ENCODE results near the gene SEMA4B. TPM values are rescaled to one million over a fixed set of nuclear protein-coding genes. Genes with fewer than 3 reads are reported as not detected.
"Not testable (repeated sequence)": the region's sequence is repeated elsewhere in the genome, so short reads cannot be mapped to it uniquely, and the experiment has no call there.

The SEMA4B gene
- total RNA-seq: 21.2 TPM
- long read RNA-seq, partial matches to known transcripts: 9 of 27 reads
- long read RNA-seq, other reads (novel, unspliced or antisense): 14 of 27 reads

- intact Hi-C loops (cut with DNase I): no loop called here
- DNase-seq (ENCODE audit: low spot score): peak; percentile 92
Measured at GRCh38 chr15:90201130-90201943, at the start of gene SEMA4B. TSS of gene SEMA4B (plus strand) at chr15:90201330. CDS start at chr15:90201579, 249 bp downstream.

DNA sequence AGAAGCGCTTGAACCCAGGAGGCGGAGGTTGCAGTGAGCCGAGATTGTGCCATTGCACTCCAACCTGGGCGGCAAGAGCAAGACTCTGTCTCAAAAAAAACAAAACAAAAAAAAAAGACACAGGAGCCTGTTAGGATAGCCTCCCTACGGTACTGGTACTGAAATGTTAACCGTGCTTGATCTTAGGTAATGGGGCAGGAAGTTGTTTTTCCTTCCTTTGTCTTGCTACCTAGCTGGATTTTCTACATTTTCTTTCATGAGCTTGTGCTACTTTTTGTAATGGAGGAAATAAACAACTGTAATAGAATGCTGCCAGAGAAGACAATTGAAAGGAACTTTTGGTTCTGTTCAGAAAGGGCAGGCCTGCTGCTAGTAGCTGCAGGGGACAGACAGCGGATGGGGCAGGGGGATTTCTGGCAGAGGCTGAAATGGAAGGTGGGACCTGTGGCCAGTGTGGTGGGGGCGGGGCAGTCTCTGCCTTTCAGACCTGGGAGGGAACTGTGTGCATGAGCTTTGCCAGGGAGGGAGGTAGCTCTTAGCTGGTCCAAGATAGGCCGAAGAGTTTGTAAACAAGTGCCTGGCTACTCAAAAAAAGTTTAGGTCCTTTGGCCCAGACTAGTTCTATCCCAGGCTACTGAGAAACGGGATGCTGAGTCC lies 49.0 kb upstream of the SEMA4B start:
- no peak for DNase-seq (ENCODE audit: low spot score)
- intact Hi-C loops (cut with DNase I): no loop called here

DNA sequence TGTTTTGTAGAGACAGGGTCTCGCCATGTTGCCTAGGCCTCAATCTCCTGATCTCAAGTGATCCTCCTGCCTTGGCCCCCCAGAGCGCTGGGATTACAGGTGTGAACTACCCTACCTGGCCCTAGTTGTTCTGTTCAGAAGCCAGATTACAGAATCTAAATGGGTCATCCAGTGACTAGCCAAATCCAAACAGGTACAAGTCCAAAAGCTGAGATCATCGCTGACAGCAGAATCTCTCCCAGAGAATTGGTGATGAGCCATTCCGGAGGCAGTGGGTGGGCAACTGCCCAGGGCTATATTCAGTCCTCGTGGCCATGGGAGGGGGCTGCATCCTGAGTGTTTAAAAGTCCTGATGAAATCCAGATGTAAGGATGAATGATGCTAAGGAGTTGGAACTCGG lies 47.5 kb upstream of the SEMA4B start:
- DNase-seq (ENCODE audit: low spot score): no peak
- intact Hi-C loops (cut with DNase I): no loop called here

DNA sequence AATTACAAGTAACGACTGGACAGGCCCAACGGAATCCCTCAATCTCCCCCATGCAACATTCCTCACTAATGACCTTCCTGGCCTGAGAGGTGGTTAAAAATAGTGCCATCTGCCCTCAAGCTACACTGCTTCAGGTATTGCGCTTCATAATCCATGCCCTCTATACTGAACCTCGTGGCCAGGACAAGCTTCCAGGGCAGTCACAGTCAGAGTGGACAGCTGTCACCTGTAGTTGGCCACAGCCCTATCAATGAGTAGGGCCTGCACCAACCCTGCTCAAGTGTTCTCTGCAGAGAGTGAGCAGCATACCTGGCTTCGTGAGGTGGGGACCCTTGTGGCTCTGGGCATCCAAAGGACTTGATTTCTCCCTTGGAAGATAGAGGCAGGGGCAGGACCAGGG lies 46.9 kb upstream of the SEMA4B start:
- no peak for DNase-seq (ENCODE audit: low spot score)
- intact Hi-C loops (cut with DNase I): no loop called here

- DNase-seq (ENCODE audit: low spot score): no peak
- intact Hi-C loops (cut with DNase I): no loop called here
Measured at GRCh38 chr15:90154861-90155626, 46.1 kb upstream of the SEMA4B start.

DNA sequence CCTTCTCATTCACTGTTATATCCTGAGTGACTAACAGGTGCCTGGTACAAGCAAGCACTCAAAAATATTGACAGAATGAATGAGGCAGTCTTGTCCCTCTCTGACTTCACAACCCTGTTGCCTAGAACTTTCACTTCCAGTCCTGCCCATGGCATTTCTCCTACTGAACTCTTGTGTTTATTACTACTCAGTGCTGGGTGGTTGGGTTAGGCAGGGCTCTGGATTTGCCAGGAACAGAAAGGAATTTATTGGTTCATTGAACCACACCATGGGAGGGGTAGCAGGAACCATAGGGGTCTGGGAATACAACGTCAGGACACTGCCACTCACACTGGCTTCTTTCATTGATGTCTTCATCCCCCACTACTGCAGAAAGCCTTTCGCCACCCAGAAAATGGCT lies 41.9 kb upstream of the SEMA4B start:
- DNase-seq (ENCODE audit: low spot score): no peak
- intact Hi-C loops (cut with DNase I): no loop called here

DNA sequence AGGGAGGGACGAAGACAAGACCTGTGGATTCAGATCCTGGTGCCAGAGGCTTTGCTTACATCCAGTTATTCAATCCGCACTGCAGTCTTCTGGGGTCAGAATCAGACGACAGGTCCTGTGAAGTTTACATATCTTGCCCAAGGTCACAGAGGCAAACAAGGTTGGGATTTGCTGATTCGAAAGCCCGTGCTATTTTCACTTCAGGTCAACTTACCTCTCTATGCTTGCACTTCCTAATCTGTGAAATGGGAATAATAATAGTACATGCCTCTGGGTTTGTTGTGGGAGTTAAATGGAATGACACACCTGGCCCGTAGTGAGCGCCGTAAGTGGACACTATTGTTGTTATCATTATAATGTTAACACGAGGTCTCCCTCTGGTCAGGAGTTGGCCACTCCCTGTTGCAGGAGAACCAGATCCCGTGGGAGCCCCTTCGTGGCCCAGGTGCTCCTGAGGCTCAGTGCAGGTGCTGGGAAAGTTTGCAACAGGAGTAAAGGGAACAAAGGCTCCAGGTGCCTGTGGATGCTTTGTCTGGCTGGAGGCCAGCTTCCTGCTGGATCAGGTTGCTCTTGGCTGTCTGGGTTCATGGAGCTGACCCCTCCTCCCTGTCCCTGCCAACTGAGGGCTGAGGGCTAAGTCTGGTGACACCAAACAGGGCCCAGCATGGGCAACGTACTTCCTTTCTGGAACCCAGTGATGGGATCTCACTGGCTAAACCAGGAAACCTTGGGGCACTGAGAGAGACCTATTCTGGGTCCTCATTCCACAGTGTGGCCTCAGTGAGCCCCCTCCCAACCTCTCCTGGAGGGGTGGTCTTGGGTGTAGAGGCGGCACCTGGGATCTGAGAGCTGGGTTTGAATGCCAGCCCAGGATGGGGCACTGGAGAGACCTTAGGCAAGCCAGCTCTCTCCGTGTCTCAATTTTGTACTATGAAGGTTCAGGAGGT lies 40.1 kb upstream of the SEMA4B start:
- DNase-seq (ENCODE audit: low spot score): no peak
- intact Hi-C loops (cut with DNase I): no loop called here

GRCh38 chr15:90161950-90162361 lies 39.2 kb upstream of the SEMA4B start:
- no peak for DNase-seq (ENCODE audit: low spot score)
- intact Hi-C loops (cut with DNase I): no loop called here

DNA sequence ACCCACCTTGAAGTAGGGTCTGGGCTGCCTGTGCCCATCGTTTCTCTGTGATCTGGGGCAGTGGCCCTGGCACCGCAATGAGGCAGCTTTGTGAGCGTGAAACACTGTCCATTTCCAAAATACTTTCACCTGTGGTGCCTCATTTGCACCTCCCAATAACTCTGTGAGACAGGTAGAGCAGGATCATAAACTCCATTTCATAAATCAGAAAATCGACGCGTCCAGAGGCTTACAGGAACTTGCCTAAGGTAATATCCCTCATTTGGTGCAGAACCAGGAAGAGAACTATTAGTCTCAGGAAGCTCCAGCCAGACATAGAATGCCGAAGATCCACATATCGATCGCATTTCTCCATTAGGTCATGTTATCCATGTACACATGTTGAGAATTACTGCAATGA lies 38.2 kb upstream of the SEMA4B start:
- intact Hi-C loops (cut with DNase I): no loop called here
- DNase-seq (ENCODE audit: low spot score): no peak

DNA sequence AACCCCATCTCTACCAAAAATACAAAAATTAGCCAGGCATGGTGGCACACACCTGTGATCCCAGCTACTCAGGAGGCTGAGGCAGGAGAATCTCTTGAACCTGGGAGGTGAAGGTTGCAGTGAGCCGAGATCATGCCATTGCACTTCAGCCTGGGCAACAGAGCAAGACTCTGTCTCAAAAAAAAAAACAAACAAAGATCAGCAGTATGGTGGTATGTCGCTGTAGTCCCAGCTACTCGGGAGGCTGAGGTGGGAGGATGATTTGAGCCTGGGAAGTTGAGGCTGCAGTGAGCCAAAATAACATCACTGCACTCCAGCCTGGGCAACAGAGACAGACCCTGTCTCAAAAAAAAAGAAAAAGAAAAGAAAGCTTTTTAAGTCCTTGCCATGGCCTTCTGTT lies 36.9 kb upstream of the SEMA4B start:
- intact Hi-C loops (cut with DNase I); DNase-seq (ENCODE audit: low spot score): not testable (repeated sequence)

DNA sequence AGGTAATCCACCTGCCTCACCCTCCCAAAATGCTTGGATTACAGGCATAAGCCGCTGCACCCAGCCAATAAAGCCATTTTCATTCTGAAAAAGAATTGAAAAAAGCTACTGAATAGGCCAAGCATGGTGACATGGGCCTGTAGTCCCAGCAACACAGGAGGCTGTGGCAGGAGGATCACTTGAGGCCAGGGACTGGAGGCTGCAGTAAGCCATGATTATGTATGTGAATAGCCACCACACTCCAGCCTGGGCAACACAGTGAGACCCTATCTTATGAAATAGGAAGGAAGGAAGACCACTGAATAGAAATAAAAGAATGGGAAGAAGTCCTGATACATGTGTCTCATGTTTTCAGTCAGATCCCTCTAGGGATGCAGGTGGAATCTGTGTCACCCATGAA lies 36.0 kb upstream of the SEMA4B start:
- DNase-seq (ENCODE audit: low spot score): no peak
- intact Hi-C loops (cut with DNase I): no loop called here

GRCh38 chr15:90165659-90166489 lies 35.3 kb upstream of the SEMA4B start:
- no peak for DNase-seq (ENCODE audit: low spot score)
- intact Hi-C loops (cut with DNase I): no loop called here

- intact Hi-C loops (cut with DNase I): loop anchor here (1.0 kb wide), 1 partner anchor 49 kb away; no protein-coding TSS in a partner anchor
Measured at GRCh38 chr15:90167121-90167520, 34.0 kb upstream of the SEMA4B start.

GRCh38 chr15:90171623-90172022 lies 29.5 kb upstream of the SEMA4B start:
- no peak for DNase-seq (ENCODE audit: low spot score)
- intact Hi-C loops (cut with DNase I): no loop called here

More at GRCh38 chr15:90167121-90167520, 34.0 kb upstream of the SEMA4B start:
- DNase-seq (ENCODE audit: low spot score): no peak

GRCh38 chr15:90173372-90173771 lies 27.8 kb upstream of the SEMA4B start:
- no peak for DNase-seq (ENCODE audit: low spot score)
- intact Hi-C loops (cut with DNase I): no loop called here

DNA sequence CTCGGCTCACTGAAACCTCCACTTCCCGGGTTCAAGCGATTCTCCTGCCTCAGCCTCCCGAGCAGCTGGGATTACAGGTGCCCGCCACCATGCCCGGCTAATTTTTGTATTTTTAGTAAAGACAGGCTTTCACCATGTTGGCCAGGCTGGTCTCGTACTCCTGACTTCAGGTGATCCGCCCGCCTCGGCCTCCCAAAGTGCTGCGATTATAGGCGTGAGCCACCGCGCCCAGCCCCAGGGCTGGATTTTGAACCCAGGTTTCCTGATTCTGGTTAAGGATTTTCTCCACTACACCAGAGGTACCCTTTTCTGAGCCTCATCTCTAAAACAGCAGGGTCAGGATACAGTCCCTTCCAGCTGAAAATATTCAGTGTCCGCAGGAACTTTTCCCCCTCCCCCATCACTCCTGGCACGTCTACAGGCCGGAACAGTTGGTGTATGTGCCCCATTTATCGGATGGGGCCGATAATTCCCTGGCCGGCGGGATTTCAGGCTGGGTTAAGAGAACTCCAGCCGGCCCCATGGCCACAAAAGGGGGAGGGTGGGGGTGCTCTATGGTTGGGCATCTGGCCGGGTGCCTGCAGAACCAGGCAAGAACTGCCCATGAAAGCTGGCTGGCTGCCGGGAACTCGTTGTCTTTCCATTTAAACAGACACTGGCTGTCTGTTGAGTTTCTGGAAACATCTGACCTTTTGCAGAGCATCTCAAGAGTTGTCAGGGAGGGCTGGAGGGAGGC lies 26.8 kb upstream of the SEMA4B start:
- peak; percentile 92 for DNase-seq (ENCODE audit: low spot score)
- intact Hi-C loops (cut with DNase I): no loop called here

DNA sequence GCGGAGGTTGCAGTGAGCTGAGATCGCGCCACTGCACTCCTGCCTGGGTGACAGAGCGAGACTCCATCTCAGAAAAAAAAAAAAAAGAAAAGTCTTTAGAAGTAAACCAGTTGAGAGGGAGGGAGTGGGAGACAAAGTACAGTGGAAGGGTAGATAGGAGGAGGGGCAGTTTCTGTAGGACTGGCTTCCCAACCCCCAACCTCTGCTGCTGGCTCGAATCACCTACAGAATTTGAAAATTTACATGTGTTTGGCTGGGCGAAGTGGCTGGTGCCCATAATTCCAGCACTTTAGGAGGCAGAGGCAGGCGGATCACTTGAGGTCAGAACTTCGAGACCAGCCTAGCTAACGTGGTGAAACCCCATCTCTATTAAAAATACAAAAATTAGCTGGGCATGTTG lies 24.1 kb upstream of the SEMA4B start:
- intact Hi-C loops (cut with DNase I): no loop called here
- no peak for DNase-seq (ENCODE audit: low spot score)
